Liver (tissue), 3 donors: ENCODE measurements around the gene ZDHHC6.

ENCODE experiments used
- EGR1 ChIP-seq, 2 donors: IDR thresholded peaks; 2 replicates each; pipeline ENCODE4 v1.6.1; 2016 to 2018; ENCODE audit warnings: antibody characterized with exemption in 2 of 2, low read depth in 2 of 2
- FOXA1 ChIP-seq: IDR thresholded peaks from 2 replicates; pipeline ENCODE4 v1.6.1; 2016; ENCODE audit warnings: antibody characterized with exemption
- GABPA ChIP-seq, 2 donors: IDR thresholded peaks in 1 of 2; conservative IDR thresholded peaks in 1 of 2; 2 replicates each; pipeline ENCODE4 v1.6.1; 2016; ENCODE audit warnings: antibody characterized with exemption in 2 of 2, mild to moderate bottlenecking in 1 of 2, moderate library complexity in 1 of 2
- HNF4G ChIP-seq: IDR thresholded peaks from 2 replicates; pipeline ENCODE4 v1.6.1; 2016; ENCODE audit warnings: antibody characterized with exemption
- RAD21 ChIP-seq, 2 donors: IDR thresholded peaks; 2 replicates each; pipeline ENCODE4 v1.6.1; 2016; ENCODE audit warnings: antibody characterized with exemption in 2 of 2, mild to moderate bottlenecking in 2 of 2
- REST ChIP-seq: IDR thresholded peaks from 2 replicates; pipeline ENCODE4 v1.6.1; 2016; ENCODE audit warnings: antibody characterized with exemption, mild to moderate bottlenecking
- SP1 ChIP-seq: IDR thresholded peaks from 2 replicates; pipeline ENCODE4 v1.6.1; 2018; ENCODE audit warnings: antibody characterized with exemption, mild to moderate bottlenecking
- TAF1 ChIP-seq: conservative IDR thresholded peaks from 2 replicates; pipeline ENCODE4 v1.6.1; 2016; ENCODE audit warnings: antibody characterized with exemption, mild to moderate bottlenecking
- YY1 ChIP-seq: IDR thresholded peaks from 2 replicates; pipeline ENCODE4 v1.6.1; 2016; ENCODE audit warnings: antibody characterized with exemption, mild to moderate bottlenecking
- TF ChIP-seq, protein P1 (sequence below): IDR thresholded peaks from 2 replicates; pipeline ENCODE4 v1.6.1; 2016; ENCODE audit warnings: antibody characterized with exemption
- TF ChIP-seq, protein P2 (sequence below): fragments of 150-350 bp; IDR thresholded peaks from 2 replicates; pipeline ENCODE4 v1.5.1; 2017; ENCODE audit warnings: improper control_type of control experiment, low read depth, low read length; ENCODE audit not compliant: missing input control
- TF ChIP-seq, protein P3 (sequence below): IDR thresholded peaks from 2 replicates; pipeline ENCODE4 v1.6.1; 2016; ENCODE audit warnings: antibody characterized with exemption
- TF ChIP-seq, protein P4 (sequence below): IDR thresholded peaks from 2 replicates; pipeline ENCODE4 v1.6.1; 2016; ENCODE audit warnings: antibody characterized with exemption
- donor health status: healthy.
- donor health status: healthy.

DNA sequence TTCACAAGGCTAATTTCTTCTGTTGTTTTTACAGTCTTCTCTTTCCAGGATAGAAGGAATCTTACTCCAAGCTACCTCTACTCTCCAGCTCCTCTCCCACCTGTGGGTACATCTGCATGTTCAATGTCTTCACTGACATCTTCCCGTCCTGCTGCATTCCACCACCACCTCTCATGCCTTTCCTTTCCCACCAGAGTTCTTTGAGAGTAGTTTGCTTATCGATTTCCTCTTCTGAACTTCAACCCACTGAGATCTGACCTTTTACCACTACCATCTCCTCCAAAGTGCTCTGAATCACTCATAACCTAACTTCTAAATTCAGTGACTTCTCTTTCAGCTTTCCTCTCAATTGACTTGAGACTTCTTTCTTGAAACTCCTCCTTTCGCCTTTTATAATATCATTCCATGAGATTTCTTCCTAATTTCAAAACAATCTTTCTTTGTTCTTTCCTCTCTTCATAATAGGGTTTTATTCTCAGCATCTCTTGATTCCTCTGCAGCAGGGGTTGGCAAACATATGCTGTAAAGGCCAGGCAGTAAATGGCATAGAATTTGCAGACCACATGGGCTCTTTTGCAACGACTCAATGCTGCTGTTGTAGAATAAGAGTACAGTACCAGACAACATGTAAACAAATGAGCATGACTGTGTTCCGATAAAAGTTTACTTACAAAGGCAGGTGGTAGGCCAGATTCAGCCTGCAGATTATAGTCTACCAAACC is 50.7 kb downstream of the ZDHHC6 start:
- TF ChIP-seq, protein P1, sequence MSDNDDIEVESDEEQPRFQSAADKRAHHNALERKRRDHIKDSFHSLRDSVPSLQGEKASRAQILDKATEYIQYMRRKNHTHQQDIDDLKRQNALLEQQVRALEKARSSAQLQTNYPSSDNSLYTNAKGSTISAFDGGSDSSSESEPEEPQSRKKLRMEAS = no peak
- TF ChIP-seq REST = no peak
- no peak for TF ChIP-seq GABPA (IDR thresholded peaks at IDR 0.05 in 1 of 2, conservative IDR thresholded peaks at IDR 0.05 in 1 of 2)
- TF ChIP-seq RAD21 (IDR thresholded peaks at IDR 0.05) = no peak
- no peak for TF ChIP-seq EGR1 (IDR thresholded peaks at IDR 0.05; ENCODE audit: low read depth in 2 of 2)
- TF ChIP-seq, protein P2, sequence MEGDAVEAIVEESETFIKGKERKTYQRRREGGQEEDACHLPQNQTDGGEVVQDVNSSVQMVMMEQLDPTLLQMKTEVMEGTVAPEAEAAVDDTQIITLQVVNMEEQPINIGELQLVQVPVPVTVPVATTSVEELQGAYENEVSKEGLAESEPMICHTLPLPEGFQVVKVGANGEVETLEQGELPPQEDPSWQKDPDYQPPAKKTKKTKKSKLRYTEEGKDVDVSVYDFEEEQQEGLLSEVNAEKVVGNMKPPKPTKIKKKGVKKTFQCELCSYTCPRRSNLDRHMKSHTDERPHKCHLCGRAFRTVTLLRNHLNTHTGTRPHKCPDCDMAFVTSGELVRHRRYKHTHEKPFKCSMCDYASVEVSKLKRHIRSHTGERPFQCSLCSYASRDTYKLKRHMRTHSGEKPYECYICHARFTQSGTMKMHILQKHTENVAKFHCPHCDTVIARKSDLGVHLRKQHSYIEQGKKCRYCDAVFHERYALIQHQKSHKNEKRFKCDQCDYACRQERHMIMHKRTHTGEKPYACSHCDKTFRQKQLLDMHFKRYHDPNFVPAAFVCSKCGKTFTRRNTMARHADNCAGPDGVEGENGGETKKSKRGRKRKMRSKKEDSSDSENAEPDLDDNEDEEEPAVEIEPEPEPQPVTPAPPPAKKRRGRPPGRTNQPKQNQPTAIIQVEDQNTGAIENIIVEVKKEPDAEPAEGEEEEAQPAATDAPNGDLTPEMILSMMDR = no peak
- no peak for TF ChIP-seq YY1
- no peak for TF ChIP-seq TAF1
- TF ChIP-seq, protein P3, sequence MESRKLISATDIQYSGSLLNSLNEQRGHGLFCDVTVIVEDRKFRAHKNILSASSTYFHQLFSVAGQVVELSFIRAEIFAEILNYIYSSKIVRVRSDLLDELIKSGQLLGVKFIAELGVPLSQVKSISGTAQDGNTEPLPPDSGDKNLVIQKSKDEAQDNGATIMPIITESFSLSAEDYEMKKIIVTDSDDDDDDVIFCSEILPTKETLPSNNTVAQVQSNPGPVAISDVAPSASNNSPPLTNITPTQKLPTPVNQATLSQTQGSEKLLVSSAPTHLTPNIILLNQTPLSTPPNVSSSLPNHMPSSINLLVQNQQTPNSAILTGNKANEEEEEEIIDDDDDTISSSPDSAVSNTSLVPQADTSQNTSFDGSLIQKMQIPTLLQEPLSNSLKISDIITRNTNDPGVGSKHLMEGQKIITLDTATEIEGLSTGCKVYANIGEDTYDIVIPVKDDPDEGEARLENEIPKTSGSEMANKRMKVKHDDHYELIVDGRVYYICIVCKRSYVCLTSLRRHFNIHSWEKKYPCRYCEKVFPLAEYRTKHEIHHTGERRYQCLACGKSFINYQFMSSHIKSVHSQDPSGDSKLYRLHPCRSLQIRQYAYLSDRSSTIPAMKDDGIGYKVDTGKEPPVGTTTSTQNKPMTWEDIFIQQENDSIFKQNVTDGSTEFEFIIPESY = no peak
- no peak for TF ChIP-seq FOXA1
- no peak for TF ChIP-seq SP1
- TF ChIP-seq, protein P4, sequence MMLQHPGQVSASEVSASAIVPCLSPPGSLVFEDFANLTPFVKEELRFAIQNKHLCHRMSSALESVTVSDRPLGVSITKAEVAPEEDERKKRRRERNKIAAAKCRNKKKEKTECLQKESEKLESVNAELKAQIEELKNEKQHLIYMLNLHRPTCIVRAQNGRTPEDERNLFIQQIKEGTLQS = no peak
- no peak for TF ChIP-seq HNF4G
